ENCODE measurements around the gene C19orf47.
A peak's percentile ranks its signal among the peaks of the same experiment; 100 is the strongest.

Gene C19orf47

GRCh38 chr19:40313229-40313983 is 34.8 kb downstream of the C19orf47 start:
- no peak for DNase-seq

DNA sequence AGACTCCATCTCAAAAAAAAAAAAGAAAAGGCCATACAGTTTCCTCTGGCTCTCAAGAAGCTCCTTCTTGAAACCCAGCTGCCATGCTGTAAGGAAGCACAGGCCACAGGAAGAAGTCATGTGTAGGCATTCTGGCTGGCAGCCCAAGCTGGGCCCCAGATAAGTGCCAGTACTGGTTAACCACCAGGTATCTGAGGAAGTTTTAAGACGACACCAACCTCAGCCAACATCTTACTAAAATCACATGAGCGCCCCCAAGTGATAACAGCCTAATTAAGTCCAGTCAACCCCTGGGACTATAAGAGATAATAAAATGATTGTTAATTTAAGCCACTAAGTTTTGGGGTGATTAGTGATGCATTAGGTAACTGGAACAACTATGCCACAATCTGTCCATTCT is 35.7 kb downstream of the C19orf47 start:
- DNase-seq = no peak

DNA sequence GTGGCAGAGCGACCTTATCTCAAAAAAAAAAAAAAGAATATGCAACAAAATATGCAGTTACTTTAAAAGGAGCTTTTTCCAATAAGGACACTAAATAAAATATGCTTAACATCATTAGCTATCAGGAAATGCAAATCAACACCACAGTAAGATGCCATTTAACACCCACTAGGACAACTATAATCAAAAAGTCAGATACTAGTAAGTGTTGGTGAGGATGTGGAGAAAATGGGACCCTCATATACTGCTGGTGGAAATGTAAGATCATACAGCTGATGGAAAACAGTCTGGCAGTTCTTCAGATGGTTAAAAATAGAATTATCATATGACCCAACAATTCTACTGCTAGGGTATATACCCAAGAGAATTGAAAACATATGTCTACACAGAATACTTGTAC is 38.5 kb downstream of the C19orf47 start:
- no peak for DNase-seq

DNA sequence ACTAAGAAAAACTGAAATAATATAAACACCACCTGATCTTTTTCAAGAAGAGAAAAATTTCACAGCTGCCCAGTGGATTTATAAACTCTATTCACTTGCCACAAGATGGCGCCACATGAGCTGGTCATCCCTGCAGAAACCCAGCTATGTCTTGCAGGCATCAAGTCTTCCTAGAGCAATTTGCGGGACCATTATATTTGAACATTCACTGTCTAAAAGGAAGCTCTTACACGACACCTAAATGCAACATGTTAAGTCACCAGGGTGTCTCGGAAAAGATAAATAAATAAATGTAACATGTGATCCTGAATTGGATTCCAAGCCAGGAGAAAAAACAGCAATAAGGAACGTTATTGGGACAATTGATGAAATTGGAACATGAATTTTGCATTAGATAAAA is 42.8 kb downstream of the C19orf47 start:
- DNase-seq = peak; percentile 81

GRCh38 chr19:40304306-40304705 is 43.9 kb downstream of the C19orf47 start:
- no peak for DNase-seq

DNA sequence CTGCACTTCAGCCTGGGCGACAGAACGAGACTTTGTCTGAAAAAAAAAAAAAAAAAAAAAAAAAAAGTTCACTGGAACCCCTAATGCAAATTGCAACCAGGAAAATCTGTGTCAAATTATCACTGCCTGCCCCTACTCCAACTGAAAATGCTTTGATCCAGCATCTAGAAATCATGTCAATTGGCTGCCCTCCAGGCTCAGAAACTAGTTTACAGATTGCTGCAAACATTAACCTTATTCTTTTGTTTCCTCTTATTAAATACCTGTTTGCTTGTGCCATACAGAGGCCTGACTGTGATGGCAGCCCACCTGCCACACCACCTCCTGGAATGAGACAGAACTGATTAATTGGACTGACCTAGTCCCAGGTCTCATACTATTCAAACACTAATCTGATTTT is 44.4 kb downstream of the C19orf47 start:
- no peak for DNase-seq

DNA sequence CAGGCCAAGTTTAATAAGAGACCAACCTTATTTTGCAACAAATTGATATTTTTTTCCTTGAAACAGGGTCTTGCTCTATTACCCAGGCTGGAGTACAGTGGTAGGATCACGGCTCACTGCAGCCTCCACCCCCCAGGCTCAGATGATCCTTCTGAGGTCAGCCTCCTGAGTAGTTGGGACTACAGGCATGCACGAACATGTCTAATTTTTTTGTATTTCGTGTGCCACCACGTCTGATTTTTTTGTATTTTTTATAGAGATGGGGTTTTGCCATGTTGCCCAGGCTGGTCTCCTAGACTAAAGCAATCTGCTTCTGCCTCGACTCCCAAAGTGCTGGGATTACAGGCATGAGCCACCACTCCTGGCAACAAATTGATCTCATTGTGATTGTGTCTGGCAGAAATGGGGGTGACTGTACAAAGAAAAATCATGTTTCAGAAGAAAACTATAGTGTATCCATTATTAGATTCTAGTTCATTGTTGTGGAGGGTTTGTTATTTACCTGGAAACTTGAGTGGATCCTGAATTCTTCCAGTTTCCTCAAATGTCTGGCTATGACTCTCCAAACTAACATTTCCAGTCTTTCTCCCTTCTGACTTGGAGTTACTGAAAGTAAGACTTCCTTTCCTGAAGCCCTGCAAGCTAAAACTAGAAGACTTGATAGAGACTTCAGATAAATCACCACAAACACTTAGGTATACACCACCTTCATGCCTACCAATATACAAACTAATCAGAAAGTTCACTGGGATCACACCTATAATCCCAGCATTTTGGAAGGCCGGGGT is 45.8 kb downstream of the C19orf47 start:
- no peak for DNase-seq

- DNase-seq = no peak
Observed at GRCh38 chr19:40300668-40301067, 47.5 kb downstream of the C19orf47 start.

DNA sequence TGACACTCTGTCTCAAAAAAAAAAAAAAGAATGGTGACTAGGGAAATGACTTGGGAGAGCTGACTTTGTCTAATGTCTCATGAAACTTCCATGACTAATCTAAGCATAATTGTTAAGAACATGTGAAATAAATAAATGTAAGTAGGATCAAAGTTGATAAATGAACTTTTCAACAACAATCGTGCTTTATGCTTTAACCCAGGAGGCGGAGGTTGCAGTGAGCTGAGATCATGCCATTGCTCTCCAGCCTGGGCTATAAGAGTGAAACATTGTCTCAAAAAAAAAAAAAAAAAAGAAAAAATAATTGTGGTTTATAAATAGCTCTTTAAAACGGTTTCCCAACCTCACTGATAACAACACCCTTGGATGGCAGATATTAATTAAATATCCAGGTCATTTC is 50.2 kb downstream of the C19orf47 start:
- DNase-seq = no peak

DNA sequence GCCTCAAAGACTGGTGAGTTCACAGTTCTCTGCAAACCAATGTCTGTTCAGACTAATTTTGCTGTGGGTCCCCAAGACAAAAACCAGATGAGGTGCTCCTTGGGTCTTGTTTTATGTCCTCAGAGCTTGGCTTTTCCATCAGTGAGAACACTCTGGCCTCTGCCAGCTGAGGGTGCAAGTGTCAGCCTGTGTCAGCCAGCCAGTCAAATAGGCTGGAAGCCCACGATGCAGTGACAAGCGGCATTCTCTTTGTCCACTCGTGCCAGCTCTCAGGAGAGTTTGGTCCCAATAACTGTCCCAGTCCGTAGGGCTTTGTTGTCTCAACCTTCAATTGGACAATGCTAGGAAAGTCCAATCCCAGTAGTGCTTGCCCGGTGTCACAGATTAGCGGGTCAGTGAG is 53.6 kb downstream of the C19orf47 start:
- DNase-seq = no peak

DNA sequence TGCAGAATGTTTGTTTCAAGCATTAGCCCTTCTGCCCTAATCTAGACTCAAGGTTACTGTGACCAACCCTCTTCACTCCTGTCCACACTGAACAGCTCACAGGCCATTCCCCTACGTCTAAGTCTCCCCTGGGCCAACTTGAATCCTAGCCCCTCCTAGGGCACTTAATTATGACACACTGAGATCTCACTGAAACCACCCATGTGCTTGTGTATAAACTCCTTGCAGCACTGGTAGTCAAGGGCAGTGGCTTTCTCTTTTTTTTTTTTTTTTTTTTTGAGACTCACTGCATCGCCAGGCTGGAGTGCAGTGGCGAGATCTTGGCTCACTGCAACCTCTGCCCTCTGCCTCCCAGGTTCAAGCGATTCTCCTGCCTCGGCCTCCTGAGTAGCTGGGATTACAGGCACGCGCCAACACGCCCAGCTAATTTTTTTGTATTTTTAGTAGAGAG is 61.2 kb downstream of the C19orf47 start:
- no peak for DNase-seq

- no peak for DNase-seq
Observed at GRCh38 chr19:40286235-40286970, 61.8 kb downstream of the C19orf47 start.

GRCh38 chr19:40285353-40286234 is 62.6 kb downstream of the C19orf47 start:
- DNase-seq = peak; percentile 100

DNA sequence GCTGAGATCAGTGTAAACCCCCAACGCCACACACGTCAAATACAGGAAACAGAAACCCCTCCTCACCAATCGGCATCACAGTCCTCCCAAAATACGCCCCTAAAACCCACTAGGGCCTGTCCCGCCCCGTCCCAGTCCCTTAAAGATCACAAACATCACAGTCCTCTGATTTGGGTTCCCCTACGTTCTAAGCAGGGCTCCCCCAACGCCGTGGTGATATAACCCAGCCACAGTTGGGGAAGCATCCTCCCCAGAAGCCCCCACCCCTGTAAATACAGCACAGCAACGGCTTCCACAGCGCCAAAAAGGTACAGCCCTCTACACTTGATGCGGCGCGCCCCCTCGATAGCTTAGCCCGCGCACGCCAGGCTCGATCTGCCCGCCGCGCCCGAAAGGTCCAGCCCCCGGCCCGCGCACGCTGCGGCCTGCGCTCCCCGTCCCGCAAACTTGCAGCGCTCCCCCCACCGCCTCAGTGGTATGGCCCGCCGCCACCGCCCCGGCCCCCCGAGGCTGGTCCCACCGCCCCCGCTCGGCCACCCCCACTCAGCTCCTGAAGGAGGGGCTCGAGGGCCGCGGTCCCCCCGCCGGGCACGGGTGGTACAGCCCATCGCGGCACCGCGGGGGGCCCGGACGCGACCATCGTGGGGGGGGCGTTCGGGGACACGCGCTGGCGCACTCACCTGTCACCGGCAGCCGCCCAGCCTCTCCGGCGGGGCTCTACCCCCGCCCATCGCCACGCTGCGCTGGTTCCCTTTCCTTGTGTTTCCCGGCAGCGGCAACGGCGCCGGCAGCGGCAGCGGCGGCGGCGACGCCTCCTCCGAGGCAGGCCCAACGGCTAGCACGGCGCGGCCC is 63.5 kb downstream of the C19orf47 start, which contains the start of gene AKT2:
Gene AKT2 (minus strand): TSS at position 845 of the 852 bp plus-strand sequence. CDS start 20,078 bp downstream, outside the sequence.
- peak; percentile 52 for DNase-seq

DNA sequence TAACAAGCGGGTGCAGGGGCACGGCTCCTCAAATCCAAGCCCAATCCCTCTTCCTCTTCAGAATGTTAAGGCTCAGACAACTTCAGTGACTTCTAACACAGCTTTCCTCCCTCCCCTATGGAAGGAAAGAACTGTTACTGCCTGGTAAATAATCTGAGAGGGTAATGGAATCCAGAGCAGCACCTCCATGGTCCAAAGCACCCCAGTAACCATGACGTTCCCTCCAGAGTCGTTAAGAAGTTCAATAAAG is 64.0 kb downstream of the C19orf47 start:
- no peak for DNase-seq

DNA sequence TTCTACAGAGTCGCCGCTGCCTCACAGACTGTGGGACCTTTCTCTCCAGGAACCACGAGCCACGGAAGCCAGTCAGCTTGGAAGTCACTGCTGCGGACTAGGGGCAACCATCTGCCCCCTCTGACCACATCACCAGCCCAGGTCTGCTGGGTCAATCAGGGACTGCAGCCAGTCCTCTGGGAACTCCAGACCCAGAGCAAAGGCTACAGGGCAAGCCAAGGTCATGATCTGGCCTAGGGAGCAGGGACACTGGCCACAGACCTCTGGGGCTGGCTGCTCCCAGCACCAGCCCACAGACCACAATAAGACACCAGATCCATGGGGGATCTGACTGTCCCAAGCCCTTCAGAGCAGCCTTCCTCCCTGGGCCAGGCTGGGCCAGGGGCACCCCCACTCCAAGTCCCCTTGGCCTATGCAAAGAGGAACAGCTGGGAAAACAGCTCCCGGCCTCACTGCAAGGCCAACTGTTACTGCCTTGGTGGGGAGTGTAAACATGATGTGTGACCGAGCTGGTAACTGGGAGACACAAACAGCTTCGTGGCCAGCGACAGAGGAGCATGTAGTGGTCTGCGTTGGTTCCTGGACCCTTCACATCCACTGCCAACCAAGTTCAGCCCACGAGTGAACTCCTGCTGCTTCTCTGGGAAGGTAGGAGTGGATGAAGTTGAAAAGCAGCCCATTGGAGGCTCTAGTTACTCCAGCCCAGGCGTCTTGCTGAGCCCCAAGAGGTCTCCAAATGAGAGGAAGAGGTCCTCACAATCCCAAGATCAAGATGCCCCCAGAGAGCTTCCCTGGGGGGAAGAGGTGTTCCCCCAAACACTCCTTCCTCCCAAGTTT is 64.6 kb downstream of the C19orf47 start:
- DNase-seq = no peak

GRCh38 chr19:40282920-40283319 is 65.3 kb downstream of the C19orf47 start:
- DNase-seq = no peak

GRCh38 chr19:40282209-40282580 is 66.0 kb downstream of the C19orf47 start:
- no peak for DNase-seq

DNA sequence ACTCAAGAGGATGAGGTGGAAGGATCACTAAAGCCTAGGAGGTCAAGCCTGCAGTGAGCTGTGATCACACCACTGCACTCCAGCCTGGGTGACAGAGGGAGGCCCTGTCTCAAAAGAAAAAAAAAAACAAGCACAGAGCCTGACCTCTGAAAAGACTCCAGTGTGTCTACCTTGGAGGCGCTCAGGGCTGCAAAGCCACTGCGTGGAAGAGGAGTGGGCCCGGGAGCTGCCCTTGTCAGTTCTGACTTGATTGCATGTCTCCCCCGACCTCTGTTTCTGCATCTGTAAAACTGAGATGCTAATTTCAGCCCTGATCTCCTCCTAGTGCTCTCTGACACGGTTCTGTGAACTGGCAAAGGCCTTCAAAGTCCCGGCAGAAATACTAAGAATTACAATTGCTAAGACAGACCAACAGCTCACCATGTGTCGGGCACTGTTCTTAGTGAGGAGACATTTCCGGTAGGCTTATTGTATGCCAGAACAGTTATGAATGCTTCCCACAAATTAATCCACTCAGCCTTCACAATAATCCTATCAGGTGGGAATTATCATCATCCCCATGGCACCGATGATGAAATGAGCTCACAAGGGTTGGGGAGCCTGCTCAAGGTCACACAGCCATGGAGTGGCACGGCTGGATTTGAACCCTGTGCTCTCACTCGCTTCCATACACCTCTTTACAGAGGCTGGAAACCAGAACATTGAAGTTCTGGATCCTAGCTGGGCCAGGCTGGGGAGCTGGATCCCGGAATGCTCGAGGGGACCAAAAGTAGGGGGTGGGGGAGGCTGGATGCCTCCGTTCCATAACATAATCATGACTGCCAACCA is 66.6 kb downstream of the C19orf47 start:
- no peak for DNase-seq

Data from activated CD4-positive, alpha-beta T cell treated with anti-CD3 and anti-CD28 coated beads, Interleukin-10, Interleukin-2, amounts not matched to agents 100 ng/mL and 50 ng/mL, durations not matched to agents 16 hours and 8 hours (primary cell).